K562 (cell line): ENCODE results near the gene TAF4. TPM values are rescaled to one million over a fixed set of nuclear protein-coding genes. Genes with fewer than 3 reads are reported as not detected.

ENCODE experiments used
- ATAC-seq: fragments of 200-7000 bp; cut with Tn5 transposase; 3 replicates; pipeline ENCODE4 v1.9.1; 2020; ENCODE audit warnings: moderate library complexity
- BruUV-seq: library from RNA; stranded (reverse); fragments of 400-500 nt; replicated peaks from 2 replicates; lab custom pipeline; 2021; lab: Mats Ljungman, UMichigan
- CTCF ChIA-PET: fragments of 300-600 bp; formaldehyde crosslinking; extraction: SDS; loops from one replicate; lab custom pipeline; 2021; ENCODE audit warnings: low intra/inter-chr PET ratio; lab: Yijun Ruan, JAX
- POLR2A ChIA-PET: fragments of 300-600, 350-650 bp; sonication (Branson Sonifier 250); formaldehyde crosslinking; extraction: SDS; loops from one replicate; lab custom pipeline; 2021; ENCODE audit warnings: antibody characterized with exemption, inconsistent platforms; lab: Yijun Ruan, JAX
- DNase-seq, 4 experiments: peaks; one replicate each; pipeline versions ENCODE4 v3.0.0 to v3.0.0-alpha.2; 2011 to 2018; ENCODE audit warnings: low spot score in 3 of 4, mixed read lengths in 3 of 4; ENCODE audit errors: extremely low read depth in 1 of 4
- FAIRE-seq: peaks from 2 replicates; lab custom pipeline; 2011; peaks lifted over from hg19 to GRCh38; lab: Jason Lieb, UNC
- H2AFZ ChIP-seq: 2 replicates; pipeline ENCODE4 v1.6.0; 2011; ENCODE audit warnings: low read depth, low read length, control low read depth, inconsistent platforms
- H3K27ac ChIP-seq: fragments of 200-600 bp; 3 replicates; pipeline ENCODE4 v1.8.0; 2011; ENCODE audit warnings: low read depth, mild to moderate bottlenecking, control low read depth, inconsistent platforms, low read length, moderate library complexity, mixed read lengths; ENCODE audit errors: extremely low read depth
- H3K27me3 ChIP-seq, 2 experiments: fragments of 300-600 bp in 1 of 2; 2 replicates in 1 of 2; 3 replicates in 1 of 2; pipeline versions ENCODE4 v1.6.0 to v1.8.0; 2011; ENCODE audit warnings: inconsistent platforms in 2 of 2, low read length in 2 of 2, mild to moderate bottlenecking in 1 of 2, mixed read lengths in 1 of 2, moderate library complexity in 1 of 2; ENCODE audit not compliant: control insufficient read depth in 2 of 2, insufficient read depth in 2 of 2
- H3K36me3 ChIP-seq: fragments of 300-600 bp; 3 replicates; pipeline ENCODE4 v1.8.0; 2011; ENCODE audit warnings: mild to moderate bottlenecking, low read length, inconsistent platforms; ENCODE audit not compliant: control insufficient read depth, insufficient read depth
- H3K4me1 ChIP-seq, 2 experiments: fragments of 200-600 bp in 1 of 2; replicated peaks in 1 of 2; 2 replicates in 1 of 2; 3 replicates in 1 of 2; pipeline versions ENCODE4 v1.5.1 to v1.8.0; 2011; ENCODE audit warnings: inconsistent platforms in 2 of 2, low read length in 2 of 2, mild to moderate bottlenecking in 1 of 2, mixed read lengths in 1 of 2, moderate library complexity in 1 of 2; ENCODE audit not compliant: control insufficient read depth in 2 of 2, insufficient read depth in 2 of 2
- H3K4me2 ChIP-seq: 2 replicates; pipeline ENCODE4 v1.6.1; 2011; ENCODE audit warnings: low read length, control low read depth, inconsistent platforms, mixed read lengths; ENCODE audit not compliant: insufficient read depth
- H3K4me3 ChIP-seq: fragments of 200-600 bp; sonication (generic), shearing (Covaris generic); 2 replicates; pipeline ENCODE4 v1.5.1; 2016; ENCODE audit warnings: control low read depth, inconsistent platforms
- H3K79me2 ChIP-seq: fragments of 200-600 bp; 3 replicates; pipeline ENCODE4 v1.8.0; 2011; ENCODE audit warnings: low read length, inconsistent platforms; ENCODE audit not compliant: control insufficient read depth, insufficient read depth
- H3K9ac ChIP-seq, 2 experiments: 2 replicates each; pipeline versions ENCODE4 v1.6.0 to v1.6.1; 2011; ENCODE audit warnings: low read depth in 2 of 2, low read length in 2 of 2, control low read depth in 1 of 2, inconsistent platforms in 1 of 2, mild to moderate bottlenecking in 1 of 2, mixed read lengths in 1 of 2; ENCODE audit not compliant: insufficient read depth in 1 of 2
- H3K9me1 ChIP-seq: one replicate; pipeline ENCODE4 v1.6.0; 2011; ENCODE audit warnings: inconsistent platforms, mild to moderate bottlenecking, low read length, moderate library complexity; ENCODE audit not compliant: control insufficient read depth, insufficient read depth
- H3K9me3 ChIP-seq: replicated peaks from 2 replicates; pipeline ENCODE4 v1.5.1; 2011; ENCODE audit warnings: low read depth, low read length, inconsistent platforms; ENCODE audit not compliant: control insufficient read depth, insufficient read depth
- H4K20me1 ChIP-seq: replicated peaks from 2 replicates; pipeline ENCODE4 v1.6.1; 2011; ENCODE audit warnings: low read length, inconsistent platforms, mixed read lengths; ENCODE audit not compliant: control insufficient read depth, insufficient read depth
- CHD7 ChIP-seq: fragments of 200-600 bp; sonication (generic); IDR thresholded peaks from one replicate; pipeline ENCODE4 v1.6.1; 2012; ENCODE audit warnings: mild to moderate bottlenecking, low read depth, low read length, inconsistent platforms
- HES1 ChIP-seq: fragments of 450-650 bp; IDR thresholded peaks from 2 replicates; pipeline ENCODE4 v1.6.1; 2016; ENCODE audit warnings: low read depth, mild to moderate bottlenecking, moderate library complexity
- HOXB6 ChIP-seq: fragments of 250-450 bp; sonication (Bioruptor Pico); IDR thresholded peaks from 2 replicates; pipeline ENCODE4 v1.5.1; 2022; ENCODE audit warnings: mild to moderate bottlenecking, borderline replicate concordance
- POLR2AphosphoS2 ChIP-seq: IDR thresholded peaks from 2 replicates; pipeline ENCODE4 v1.6.1; 2012; ENCODE audit warnings: low read length, improper control_type of control experiment
- YY1 ChIP-seq, 3 experiments: IDR thresholded peaks; 2 replicates each; pipeline ENCODE4 v1.6.1; 2011; ENCODE audit warnings: low read length in 2 of 3, mild to moderate bottlenecking in 2 of 3, moderate library complexity in 2 of 3, borderline replicate concordance in 1 of 3, control low read depth in 1 of 3, low read depth in 1 of 3; ENCODE audit not compliant: insufficient read depth in 3 of 3, insufficient replicate concordance in 2 of 3, control insufficient read depth in 1 of 3, insufficient read length in 1 of 3; ENCODE audit errors: extremely low read depth in 1 of 3
- WGBS: fragments of 100-300 bp; shearing (Covaris generic); methylation state at CpG from one replicate; pipeline ENCODE4 v1.1.6; 2016; ENCODE audit warnings: low coverage, mixed read lengths; ENCODE audit not compliant: insufficient coverage; ENCODE audit errors: missing lambda C conversion rate; 5-methylcytosine and 5-hydroxymethylcytosine counted together
- in situ Hi-C: fragments of 300-500 bp; cut with MboI; formaldehyde crosslinking; loops from 4 replicates; pipeline ENCODE4 v1.15.0; 2018; ENCODE audit warnings: inconsistent platforms, mixed read lengths
- intact Hi-C: fragments of 100-400 bp; cut with micrococcal nuclease; formaldehyde crosslinking; loops from 2 replicates; pipeline ENCODE4 v1.14.2; 2022
- polyA plus RNA-seq, 8 experiments: library from polyadenylated mRNA; depleted of rRNA in 4 of 8; stranded (reverse) in 5 of 8; unstranded in 3 of 8; fragments of >200 nt; fragmentation: Nextera tagmentation in 2 of 8; fragmentation: Illumina TruSeq in 1 of 8; extraction: Ambion mirVana in 2 of 8; extraction: Trizol in 1 of 8; gene quantifications; 2 replicates each; pipeline versions ENCODE4 v1.2.1 to v1.2.3, GENCODE V29; 2011 to 2014; ENCODE audit warnings: inconsistent platforms in 1 of 8, missing spikeins in 1 of 8
- total RNA-seq, 7 experiments: library from RNA; depleted of rRNA in 6 of 7; stranded (reverse); fragments of >200 nt in 6 of 7; fragmentation: Illumina TruSeq in 2 of 7; extraction: Trizol in 2 of 7; gene quantifications; 2 replicates each; pipeline versions ENCODE4 v1.2.1 to v1.2.3, GENCODE V29; 2011 to 2021; ENCODE audit warnings: low replicate concordance in 1 of 7

TAF4 gene
- total and polyA plus RNA-seq, 9 of the 15 experiments (the other 6 are each of a cell fraction or from before 2014, with no cell fraction given): 0.44 to 28.3 (median 5.6) TPM

- no TSS peak for BruUV-seq
- H3K9ac ChIP-seq: no peak overlapping the region
- peaks cover 0 to 13% of the 10 kb centered on the region in 2 experiments; a peak in 1 of 5 replicates for H3K4me1 ChIP-seq
- H2AFZ ChIP-seq: no peak overlapping the region
- DNase-seq (no peak), ATAC-seq (no peak), FAIRE-seq (no peak)
- ChIA-PET POLR2A (interaction anchor here (0.6 kb wide), 1 partner anchor 527 kb away, joined by 3 read pairs; no protein-coding TSS in a partner anchor), CTCF (no interaction called here)
- H3K79me2 ChIP-seq: no peaks in the 10 kb centered on the region
- WGBS: 85% methylated on average over 9 of the region's 11 CpGs
- H4K20me1 ChIP-seq: no peaks in the 10 kb centered on the region
- no peak overlapping the region for H3K4me2 ChIP-seq
- H3K4me3 ChIP-seq: no peak overlapping the region
- no peaks in the 10 kb centered on the region for H3K27me3 ChIP-seq
- intact Hi-C loops: no loop called here
- no peak overlapping the region for H3K27ac ChIP-seq
- in situ Hi-C loops: no loop called here
- H3K36me3 ChIP-seq: peaks cover 39% of the 10 kb centered on the region; the same call in 1 of the 3 replicates
- no peaks in the 10 kb centered on the region for H3K9me1 ChIP-seq
- H3K9me3 ChIP-seq: no peaks in the 10 kb centered on the region
- no peak for TF ChIP-seq POLR2AphosphoS2
- TF ChIP-seq CHD7: no peak
- TF ChIP-seq HES1: no peak
- no peak for TF ChIP-seq HOXB6 (CRISPR knock-in tag)
- TF ChIP-seq YY1 (IDR thresholded peaks at IDR 0.05; ENCODE audit: borderline replicate concordance in 1 of 3, control insufficient read depth in 1 of 3, extremely low read depth in 1 of 3, insufficient read depth in 3 of 3, insufficient read length in 1 of 3, insufficient replicate concordance in 2 of 3, low read depth in 1 of 3, low read length in 2 of 3): no peak
Observed at GRCh38 chr20:61975407-61976129, 90.1 kb downstream of the TAF4 start.
